Stimulated activated CD4-positive, alpha-beta T cell treated with anti-CD3 and anti-CD28 coated beads, Interleukin-2, amount 100 ng/mL, for 4 hours (primary cell): ENCODE results near the gene FBXL12.
"Not testable (repeated sequence)": the region's sequence is repeated elsewhere in the genome, so short reads cannot be mapped to it uniquely, and the experiment has no call there.

Experiments
- DNase-seq: peaks from one replicate; pipeline ENCODE4 v3.0.0-alpha.2; 2020; ENCODE audit warnings: low read depth

The FBXL12 gene

GRCh38 chr19:9818734-9819595, at the start of gene FBXL12:
Gene FBXL12 (minus strand): TSS chr19:9819079. CDS start chr19:9818813, 266 bp downstream.
- DNase-seq: peak; percentile 100

- DNase-seq: no peak
Measured at GRCh38 chr19:9865732-9866501, 47.0 kb upstream of the FBXL12 start.

- DNase-seq: peak; percentile 13
Measured at GRCh38 chr19:9863759-9864158, 44.9 kb upstream of the FBXL12 start.

- no peak for DNase-seq
Measured at GRCh38 chr19:9862938-9863337, 44.1 kb upstream of the FBXL12 start.

GRCh38 chr19:9861503-9861902, 42.6 kb upstream of the FBXL12 start:
- no peak for DNase-seq

GRCh38 chr19:9860407-9860806, 41.5 kb upstream of the FBXL12 start:
- DNase-seq: no peak

- DNase-seq: no peak
Measured at GRCh38 chr19:9858766-9859165, 39.9 kb upstream of the FBXL12 start.

GRCh38 chr19:9857920-9858746, 39.3 kb upstream of the FBXL12 start:
- no peak for DNase-seq

- DNase-seq: no peak
Measured at GRCh38 chr19:9857076-9857721, 38.3 kb upstream of the FBXL12 start.

- no peak for DNase-seq
Measured at GRCh38 chr19:9856609-9857008, 37.7 kb upstream of the FBXL12 start.

GRCh38 chr19:9854282-9854846, 35.5 kb upstream of the FBXL12 start:
- no peak for DNase-seq

GRCh38 chr19:9850235-9850959, 31.5 kb upstream of the FBXL12 start:
- DNase-seq: no peak

- DNase-seq: no peak
Measured at GRCh38 chr19:9849791-9850190, 30.9 kb upstream of the FBXL12 start.

- DNase-seq: no peak
Measured at GRCh38 chr19:9848762-9849161, 29.9 kb upstream of the FBXL12 start.

- DNase-seq: no peak
Measured at GRCh38 chr19:9848060-9848459, 29.2 kb upstream of the FBXL12 start.

- DNase-seq: no peak
Measured at GRCh38 chr19:9847087-9847671, 28.3 kb upstream of the FBXL12 start.

- DNase-seq: not testable (repeated sequence)
Measured at GRCh38 chr19:9843626-9844273, 24.9 kb upstream of the FBXL12 start.

GRCh38 chr19:9842834-9843625, 24.2 kb upstream of the FBXL12 start:
- DNase-seq: no peak

GRCh38 chr19:9839415-9839814, 20.5 kb upstream of the FBXL12 start:
- DNase-seq: no peak
